ENCODE data around the gene LRIF1.

LRIF1 gene

GRCh38 chr1:110962892-110963690 lies 631 bp downstream of the LRIF1 start:
- Histone ChIP-seq H3K27me3 (ENCODE audit: insufficient read depth, poor library complexity, severe bottlenecking) (no peaks in the 10 kb centered on the region), H3K4me3 (replicated peaks; ENCODE audit: insufficient read depth, low read length) (peak overlapping the region; percentile 68), H3K27ac (replicated peaks) (peak overlapping the region; percentile 96)
- TF ChIP-seq POLR2AphosphoS5 (IDR thresholded peaks at IDR 0.05; ENCODE audit: low read depth) (no peak), REST (IDR thresholded peaks at IDR 0.05; ENCODE audit: insufficient replicate concordance, low read depth) (no peak), CTCF (IDR thresholded peaks at IDR 0.05; ENCODE audit: insufficient read depth, low read length) (no peak), SPI1 (IDR thresholded peaks at IDR 0.05; ENCODE audit: borderline replicate concordance, low read depth) (no peak), GABPA (IDR thresholded peaks at IDR 0.05; ENCODE audit: low read depth) (no peak)
- DNase-seq (ENCODE audit: low read depth in 1 of 2, low spot score in 1 of 2), result peak; percentile 72 to 78

- no peak for DNase-seq (ENCODE audit: low read depth in 1 of 2, low spot score in 1 of 2)
- Histone ChIP-seq H3K27ac (replicated peaks) (no peak overlapping the region), H3K27me3 (ENCODE audit: insufficient read depth, poor library complexity, severe bottlenecking) (no peaks in the 10 kb centered on the region), H3K4me3 (replicated peaks; ENCODE audit: insufficient read depth, low read length) (0 out of 2 replicates have a peak overlapping the region, but pooled peaks have one; percentile 68)
- no peak for TF ChIP-seq GABPA (IDR thresholded peaks at IDR 0.05; ENCODE audit: low read depth)
Observed at GRCh38 chr1:110961902-110962301, 1.8 kb downstream of the LRIF1 start.

- Histone ChIP-seq H3K27ac (replicated peaks) (no peak overlapping the region), H3K27me3 (ENCODE audit: insufficient read depth, poor library complexity, severe bottlenecking) (no peaks in the 10 kb centered on the region), H3K4me3 (replicated peaks; ENCODE audit: insufficient read depth, low read length) (no peak overlapping the region)
- TF ChIP-seq SPI1 (IDR thresholded peaks at IDR 0.05; ENCODE audit: borderline replicate concordance, low read depth) (no peak), GABPA (IDR thresholded peaks at IDR 0.05; ENCODE audit: low read depth) (no peak), CTCF (IDR thresholded peaks at IDR 0.05; ENCODE audit: insufficient read depth, low read length) (no peak), REST (IDR thresholded peaks at IDR 0.05; ENCODE audit: insufficient replicate concordance, low read depth) (no peak), POLR2AphosphoS5 (IDR thresholded peaks at IDR 0.05; ENCODE audit: low read depth) (no peak)
- no peak for DNase-seq (ENCODE audit: low read depth in 1 of 2, low spot score in 1 of 2)
Observed at GRCh38 chr1:110960777-110961420, 2.8 kb downstream of the LRIF1 start.

GRCh38 chr1:110957798-110958197 lies 5.9 kb downstream of the LRIF1 start:
- no peak overlapping the region for H3K27ac ChIP-seq (replicated peaks)

More at GRCh38 chr1:110957798-110958197, 5.9 kb downstream of the LRIF1 start:
- TF ChIP-seq REST (IDR thresholded peaks at IDR 0.05; ENCODE audit: insufficient replicate concordance, low read depth) (no peak), SPI1 (IDR thresholded peaks at IDR 0.05; ENCODE audit: borderline replicate concordance, low read depth) (no peak), CTCF (IDR thresholded peaks at IDR 0.05; ENCODE audit: insufficient read depth, low read length) (no peak), GABPA (IDR thresholded peaks at IDR 0.05; ENCODE audit: low read depth) (no peak)
- Histone ChIP-seq H3K27me3 (ENCODE audit: insufficient read depth, poor library complexity, severe bottlenecking) (no peaks in the 10 kb centered on the region), H3K4me3 (replicated peaks; ENCODE audit: insufficient read depth, low read length) (no peak overlapping the region)
- no peak for DNase-seq (ENCODE audit: low read depth in 1 of 2, low spot score in 1 of 2)
